Choroid plexus epithelial cell (primary cell): Measurements from ENCODE around the gene DYNC1I2.
A peak's percentile ranks its signal among the peaks of the same experiment; 100 is the strongest.

ENCODE experiments used
- DNase-seq: peaks from one replicate; pipeline ENCODE4 v3.0.0-alpha.2; 2010; ENCODE audit warnings: low read depth
- H3K4me3 ChIP-seq: 2 replicates; pipeline ENCODE4 v1.5.1; 2011; ENCODE audit warnings: low read depth, mild to moderate bottlenecking, control low read depth, low read length, moderate library complexity
- CTCF ChIP-seq: conservative IDR thresholded peaks from 2 replicates; pipeline ENCODE4 v1.5.1; 2011; ENCODE audit warnings: low read depth, mild to moderate bottlenecking, control low read depth, inconsistent platforms, low read length, moderate library complexity

DYNC1I2 gene

GRCh38 chr2:171711351-171711750 lies 24.1 kb downstream of the DYNC1I2 start:
- no peak overlapping the region for H3K4me3 ChIP-seq
- TF ChIP-seq CTCF = no peak
- peak; percentile 48 for DNase-seq

- H3K4me3 ChIP-seq = no peak overlapping the region
- no peak for TF ChIP-seq CTCF
- peak; percentile 89 for DNase-seq
These were observed 24.8 kb downstream of the DYNC1I2 start for GRCh38 chr2:171712051-171712450.

GRCh38 chr2:171718720-171719119 lies 31.5 kb downstream of the DYNC1I2 start:
- no peak overlapping the region for H3K4me3 ChIP-seq
- no peak for TF ChIP-seq CTCF
- no peak for DNase-seq

GRCh38 chr2:171719660-171720059 lies 32.4 kb downstream of the DYNC1I2 start:
- TF ChIP-seq CTCF = no peak
- no peak for DNase-seq
- H3K4me3 ChIP-seq = no peak overlapping the region

- peak; percentile 54 for DNase-seq
- peak; percentile 40 for TF ChIP-seq CTCF
- no peak overlapping the region for H3K4me3 ChIP-seq
These were observed 36.7 kb downstream of the DYNC1I2 start for GRCh38 chr2:171723716-171724683.

GRCh38 chr2:171726847-171727450 lies 39.7 kb downstream of the DYNC1I2 start:
- H3K4me3 ChIP-seq = no peak overlapping the region
- DNase-seq = peak; percentile 36
- TF ChIP-seq CTCF = no peak
